TTC549 (cell line): ENCODE results near the gene LRRFIP1.

Experiments used
- FAIRE-seq: peaks from 2 replicates; lab custom pipeline; 2012; peaks lifted over from hg19 to GRCh38; lab: Jason Lieb, UNC

Gene LRRFIP1

DNA sequence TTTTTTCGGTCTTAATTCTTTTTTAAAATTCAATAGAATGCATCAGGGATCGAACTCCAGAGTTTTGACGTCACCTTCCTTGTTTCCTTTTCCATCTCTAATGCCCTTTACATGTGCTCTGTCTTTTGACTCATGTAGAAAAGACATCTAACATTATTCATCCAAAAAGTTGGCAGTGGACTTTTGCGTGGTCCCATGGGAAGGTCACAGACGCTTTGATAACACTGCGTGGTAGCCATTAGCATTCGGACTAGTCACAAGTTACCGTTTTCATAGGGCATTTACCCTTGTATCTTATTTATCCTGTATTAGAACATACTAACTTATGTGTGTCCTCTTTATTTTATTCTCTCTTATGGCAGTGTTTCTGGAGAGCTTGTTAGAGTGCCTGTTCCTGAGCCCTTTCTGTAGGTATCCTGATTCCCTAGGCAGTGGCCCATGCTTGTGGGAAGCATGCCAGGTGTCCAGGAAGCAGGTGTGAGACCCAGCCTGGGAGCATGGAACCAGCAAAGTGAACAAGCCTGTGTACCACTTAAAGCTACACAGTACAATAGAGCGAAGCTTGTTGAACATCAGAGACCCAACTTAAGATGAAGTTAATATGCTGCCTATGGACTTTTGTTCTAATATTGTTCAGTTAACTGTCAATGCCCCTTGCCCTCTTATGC is 97.6 kb downstream of the LRRFIP1 start:
- FAIRE-seq, result no peak

DNA sequence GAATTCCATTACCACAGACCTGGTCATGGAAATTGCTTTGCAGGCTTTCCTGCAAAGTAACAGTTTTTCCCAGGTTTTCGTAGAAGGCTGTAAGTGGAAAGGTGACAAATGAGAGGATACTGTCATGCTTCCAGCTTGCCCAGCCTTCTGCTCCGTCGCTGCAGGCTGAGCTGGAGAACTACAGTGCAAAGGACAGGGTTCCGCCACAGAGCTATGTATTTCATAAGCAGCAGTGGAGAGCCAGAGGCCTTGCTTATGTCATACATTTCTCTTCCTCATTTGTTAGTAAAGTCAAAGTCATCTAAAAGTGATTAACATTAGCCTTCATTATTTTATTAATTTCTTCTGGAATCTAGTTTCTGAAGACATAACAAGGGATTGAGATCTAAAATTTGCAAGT is 98.3 kb downstream of the LRRFIP1 start:
- FAIRE-seq, result no peak

DNA sequence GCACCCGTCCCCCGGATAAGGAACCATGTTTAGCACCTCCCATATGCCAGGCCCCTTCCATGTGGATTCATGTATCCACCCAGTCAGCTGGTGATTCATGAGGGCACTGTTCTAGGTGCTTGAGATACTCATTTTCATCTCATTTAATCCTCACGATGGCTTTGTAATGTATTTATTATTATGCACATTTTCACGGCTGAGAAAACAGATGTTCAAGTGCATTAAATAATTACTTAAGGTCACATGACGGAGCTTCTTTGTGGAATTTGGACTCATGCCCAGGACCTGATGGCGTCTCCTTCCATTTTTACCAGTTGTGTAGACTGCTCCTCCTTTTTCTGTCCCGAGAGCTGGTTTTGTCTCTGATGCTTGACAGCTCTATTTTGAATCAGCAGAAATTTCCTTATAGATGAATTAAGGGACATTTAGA is 99.0 kb downstream of the LRRFIP1 start:
- FAIRE-seq, result no peak

DNA sequence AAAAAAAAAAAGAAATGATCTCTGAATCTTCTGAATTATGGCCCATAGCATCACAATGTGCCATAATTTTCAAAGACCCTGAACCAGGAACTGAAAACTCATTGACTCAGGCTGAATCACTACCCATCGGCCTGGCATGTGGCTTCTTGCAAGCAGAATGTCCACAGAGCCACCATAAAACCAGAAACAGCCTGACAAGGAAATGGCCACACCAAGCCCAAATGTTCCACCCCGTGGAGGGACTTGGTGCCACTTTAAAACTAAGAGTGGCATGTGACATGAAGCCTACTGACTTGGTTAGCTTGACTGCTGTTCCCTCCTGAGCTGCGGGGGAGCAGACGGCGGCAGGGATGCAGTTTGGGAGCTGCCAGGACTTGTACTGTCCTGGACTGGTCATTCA is 100.0 kb downstream of the LRRFIP1 start:
- no peak for FAIRE-seq

DNA sequence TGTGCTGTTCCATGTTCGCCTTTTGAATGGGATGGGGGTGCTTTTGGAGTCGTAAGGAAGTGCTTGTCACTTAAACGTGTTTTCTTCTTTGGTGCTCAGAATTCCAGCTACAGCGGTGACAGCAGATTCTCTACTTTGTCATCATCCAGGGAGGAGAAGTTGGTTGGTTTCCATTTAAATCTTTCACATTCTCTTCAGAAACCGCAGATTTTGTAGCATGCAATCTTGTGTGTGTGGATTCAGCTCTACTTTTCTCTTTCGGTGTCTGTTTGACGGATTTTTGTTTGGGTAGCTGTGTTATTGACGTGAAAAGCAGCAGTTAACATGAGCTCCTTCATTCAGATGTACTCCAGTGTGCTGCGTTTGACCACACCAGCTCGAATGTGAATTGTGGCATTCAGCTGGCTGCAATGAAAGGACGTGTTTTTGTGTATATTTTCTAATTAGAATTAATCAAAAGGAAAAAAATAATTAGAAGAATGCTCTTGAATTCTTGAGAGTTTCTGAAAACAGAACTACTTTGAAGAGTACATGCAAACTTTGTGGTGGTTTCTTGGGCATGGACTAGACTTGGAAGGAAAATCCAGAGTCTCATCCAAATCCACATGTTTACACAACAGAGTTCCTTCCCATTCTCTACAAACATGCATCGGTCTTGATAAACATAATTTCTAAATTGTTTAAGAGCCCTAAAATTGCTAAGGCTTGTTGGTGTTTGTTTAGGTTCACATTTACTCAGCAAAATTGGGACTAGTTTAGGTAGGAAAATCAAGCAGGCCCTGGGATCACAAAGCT is 102.5 kb downstream of the LRRFIP1 start:
- no peak for FAIRE-seq

DNA sequence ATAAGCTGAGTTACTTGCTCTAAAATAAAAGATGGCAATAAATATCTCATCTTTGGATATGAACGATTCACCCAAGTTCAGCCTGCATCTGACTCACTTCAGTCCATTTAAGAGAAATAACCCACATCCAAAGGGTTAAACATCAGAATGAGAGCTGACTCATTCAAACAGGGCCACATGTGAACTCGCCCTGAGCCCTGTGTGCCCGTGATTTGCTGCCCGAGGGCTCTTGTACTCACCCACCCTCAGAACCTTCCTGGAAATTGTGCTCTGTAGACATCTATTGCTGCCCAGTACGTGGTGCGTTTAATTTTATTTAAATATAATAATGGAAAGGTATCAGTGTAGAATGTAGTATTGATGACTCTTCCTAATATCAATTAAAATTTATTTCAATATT is 104.3 kb downstream of the LRRFIP1 start:
- FAIRE-seq, result no peak

DNA sequence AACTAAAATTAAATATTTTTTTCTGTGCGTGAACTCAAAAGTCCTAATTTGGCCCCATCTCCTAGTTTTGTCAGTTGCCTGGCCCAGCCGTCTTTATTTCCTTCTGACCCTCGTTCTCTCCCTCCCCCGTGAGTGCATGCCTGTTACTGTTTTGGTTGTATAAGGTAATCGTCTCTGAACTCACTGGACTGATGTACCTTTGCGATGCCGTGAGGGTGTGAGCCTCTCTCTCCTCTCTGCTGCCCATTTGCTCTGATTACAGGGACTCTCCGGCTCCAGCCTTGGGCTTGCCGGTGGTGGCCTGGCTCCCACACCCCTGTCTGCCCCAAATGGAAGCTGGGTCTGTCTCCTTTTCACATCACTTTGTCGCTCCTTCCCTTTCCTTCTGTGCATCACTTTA is 104.7 kb downstream of the LRRFIP1 start:
- FAIRE-seq, result no peak

DNA sequence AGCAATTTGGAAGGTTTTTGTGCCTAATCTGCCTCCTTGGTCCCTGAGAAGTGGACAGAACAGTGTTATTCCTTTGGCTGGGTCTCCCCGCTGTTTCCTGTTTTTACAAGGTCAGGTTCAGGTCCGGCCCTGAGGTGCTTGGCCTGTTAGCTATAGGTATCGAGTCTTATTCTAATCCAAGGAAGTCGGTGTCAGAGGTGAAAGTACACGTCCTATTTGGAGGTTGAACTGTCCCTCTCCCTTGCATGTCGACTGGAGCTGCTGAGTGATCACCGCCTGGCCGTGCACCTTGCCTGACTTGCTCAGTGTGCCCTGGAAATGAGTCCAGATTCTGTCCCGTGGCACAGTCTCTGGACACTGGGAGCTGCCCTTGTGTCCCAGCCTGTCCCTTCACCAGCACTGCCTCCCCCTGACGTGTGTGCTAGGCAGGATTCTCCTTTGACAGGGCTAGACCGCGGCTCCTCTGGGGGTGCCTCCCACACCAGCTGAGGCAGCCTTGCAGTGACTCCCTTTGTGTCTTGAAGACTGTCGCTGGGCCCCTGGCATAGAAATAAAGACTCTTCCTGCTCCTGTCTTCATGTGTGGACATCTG is 105.5 kb downstream of the LRRFIP1 start:
- FAIRE-seq, result no peak

DNA sequence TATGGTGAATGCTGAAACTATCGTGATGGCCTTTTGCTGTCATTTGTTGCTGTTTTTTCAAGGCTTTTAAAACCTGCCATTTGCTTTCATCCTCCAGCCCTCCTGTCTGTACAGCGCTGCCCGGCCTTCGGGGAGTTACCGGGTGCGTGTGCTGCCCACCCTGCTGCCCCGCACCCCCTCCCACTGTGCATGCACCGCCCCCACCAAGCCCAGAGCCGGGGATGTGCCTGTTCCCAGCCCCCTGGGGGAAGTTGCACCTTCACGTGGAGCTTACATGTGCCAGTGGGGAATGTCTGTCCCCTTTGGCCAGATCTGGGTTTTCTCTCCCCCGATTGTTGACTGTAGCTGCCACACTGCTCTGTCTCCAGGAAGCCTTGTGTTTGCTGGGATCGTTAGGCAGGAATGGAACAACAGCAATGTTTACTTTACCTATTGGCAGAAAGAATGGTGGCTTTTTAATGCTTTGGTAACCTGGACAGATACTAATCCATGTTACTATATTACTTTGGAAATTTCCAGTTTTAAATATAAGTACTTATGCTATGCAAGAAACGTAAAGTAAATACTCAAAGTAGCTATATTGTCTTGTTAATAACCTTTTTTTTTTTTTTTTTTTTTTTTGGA is 106.4 kb downstream of the LRRFIP1 start:
- FAIRE-seq, result no peak

DNA sequence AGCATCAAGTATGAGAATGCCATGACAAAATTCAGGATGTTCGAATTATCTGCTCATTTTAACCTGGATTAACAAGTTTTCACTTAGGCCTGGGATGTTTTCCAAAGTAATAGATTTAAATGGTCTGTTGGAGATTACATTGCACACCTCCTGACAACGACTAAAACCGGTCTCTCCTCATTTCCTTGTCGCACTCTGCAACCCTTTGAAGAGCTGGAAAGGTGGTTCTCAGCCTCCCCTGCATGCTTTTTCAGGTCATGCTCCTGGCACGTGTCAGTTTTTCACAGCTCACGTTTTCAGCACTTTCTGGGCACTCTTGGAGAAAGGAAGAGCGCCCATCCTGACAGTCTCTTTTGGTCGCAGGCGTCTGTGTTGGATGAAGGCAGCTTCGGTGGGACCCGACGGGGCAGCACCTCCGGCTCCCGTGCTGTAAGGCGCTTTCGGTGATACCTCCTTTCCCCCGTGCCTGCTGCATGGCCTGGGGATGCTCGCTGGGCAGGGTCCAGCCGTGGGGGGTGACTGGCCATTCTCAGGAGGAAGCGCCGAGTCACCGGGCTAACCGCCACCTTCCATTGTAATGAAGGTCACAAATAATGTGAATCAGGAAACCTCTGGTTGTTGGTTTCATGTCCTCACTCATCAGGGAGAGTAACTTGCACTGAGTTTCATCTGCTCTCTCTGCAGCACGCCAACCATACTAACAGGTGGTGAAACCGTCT is 107.7 kb downstream of the LRRFIP1 start:
- no peak for FAIRE-seq

DNA sequence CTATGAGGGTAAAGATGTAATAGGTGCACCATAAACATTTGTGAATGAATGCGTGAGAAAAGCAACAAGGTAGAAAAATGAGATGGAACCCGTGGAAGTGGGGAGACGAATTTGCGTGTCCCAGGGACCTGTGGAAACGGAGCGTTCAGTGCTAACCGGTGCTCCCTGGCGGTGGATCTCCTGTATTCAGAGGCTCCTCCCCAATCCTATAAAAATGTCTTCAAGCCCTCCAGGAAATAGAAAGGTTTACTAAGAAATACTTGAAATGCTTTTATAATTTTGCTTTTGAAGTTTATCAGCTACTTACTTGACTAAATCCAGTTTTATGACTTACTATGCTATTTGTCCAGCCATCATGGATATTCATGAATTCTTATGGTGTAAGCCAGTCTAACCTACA is 108.4 kb downstream of the LRRFIP1 start:
- no peak for FAIRE-seq

DNA sequence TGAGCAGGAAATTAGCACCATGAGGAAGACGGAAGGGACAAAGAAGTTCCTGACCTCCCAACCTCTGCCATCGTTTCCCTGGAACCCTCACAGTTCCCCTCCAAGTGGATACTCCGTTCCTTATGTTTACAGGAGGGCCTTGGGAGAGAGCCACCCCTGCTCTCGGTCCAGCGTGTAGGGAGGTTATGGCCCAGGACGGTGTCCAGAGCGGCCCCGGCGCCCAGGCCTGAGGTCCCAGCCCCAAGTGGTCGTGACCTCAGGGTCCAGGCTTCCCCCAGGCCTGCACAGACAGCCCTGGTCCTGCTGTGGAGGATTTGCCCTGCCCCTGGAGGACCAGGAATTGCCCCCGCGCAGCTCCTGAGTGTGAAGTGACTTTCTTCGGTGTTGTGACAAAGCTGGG is 109.4 kb downstream of the LRRFIP1 start:
- FAIRE-seq, result no peak

DNA sequence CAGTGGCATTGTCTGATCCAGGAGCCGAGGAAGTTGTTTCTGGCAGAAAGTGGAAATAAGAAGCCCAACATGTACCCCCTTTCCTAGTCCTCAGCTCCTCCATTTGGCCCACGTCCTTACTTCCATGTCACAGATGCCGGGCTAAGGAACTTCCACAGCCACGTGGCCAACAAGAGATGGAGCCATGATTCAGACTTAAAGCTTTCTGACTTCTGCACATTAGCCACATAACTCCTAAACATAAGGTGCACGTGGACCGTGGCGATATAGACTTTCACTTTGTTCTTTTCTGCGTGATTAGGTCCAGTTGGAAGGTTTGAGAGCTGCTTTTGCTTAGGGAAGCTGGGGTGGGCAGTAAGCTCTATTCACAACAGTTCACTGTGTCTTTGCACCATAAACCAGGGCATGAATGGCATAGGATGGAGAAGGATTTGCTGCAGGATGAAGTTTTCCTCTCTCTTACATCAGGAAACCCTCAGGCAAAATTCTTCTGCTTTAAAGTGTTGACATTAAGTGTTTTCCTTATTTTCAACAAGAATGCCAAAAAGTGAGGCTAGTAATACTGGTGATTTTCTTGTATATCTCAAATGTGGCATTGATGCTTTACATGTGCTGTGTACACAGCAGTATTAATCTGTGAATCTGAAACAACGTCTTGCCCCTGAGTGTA is 109.9 kb downstream of the LRRFIP1 start:
- FAIRE-seq, result no peak

DNA sequence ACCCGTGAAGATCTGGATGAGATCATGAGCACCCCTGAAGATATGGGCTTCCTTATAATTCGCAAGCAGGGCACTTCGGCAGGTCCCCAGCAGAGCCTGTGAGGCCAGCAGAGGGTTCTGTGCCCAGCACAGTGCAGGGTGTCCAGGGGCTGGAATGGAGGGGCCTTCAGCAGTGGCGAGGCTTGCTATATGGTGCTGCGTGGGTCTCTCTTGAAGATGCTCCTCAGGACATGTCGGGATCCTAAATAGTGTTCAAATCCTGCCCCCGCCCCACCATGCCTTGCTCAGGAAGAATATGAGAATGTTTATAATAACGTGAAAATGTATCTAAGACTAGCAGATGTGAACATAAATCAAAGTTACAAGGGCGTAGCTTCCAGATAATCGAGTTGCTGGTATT is 110.9 kb downstream of the LRRFIP1 start:
- FAIRE-seq, result no peak

DNA sequence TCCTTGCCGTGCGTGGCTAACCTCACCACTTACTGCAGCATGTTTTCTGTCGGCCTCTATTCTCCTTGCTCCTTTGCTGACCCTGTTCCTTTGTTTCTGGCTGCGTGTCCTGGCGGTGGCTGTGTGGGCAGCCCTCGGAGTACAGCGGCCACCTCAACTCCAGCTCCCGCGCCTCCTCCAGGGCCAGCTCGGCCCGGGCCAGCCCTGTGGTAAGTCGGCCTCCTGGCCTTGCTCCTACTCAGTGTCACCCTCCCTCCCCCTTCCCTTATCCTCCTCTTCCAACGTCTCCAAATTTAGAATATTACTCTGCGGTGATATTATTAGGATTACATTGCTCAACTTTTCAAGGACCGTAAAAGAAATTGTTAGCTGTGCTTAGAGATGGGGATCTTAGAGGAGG is 111.7 kb downstream of the LRRFIP1 start:
- no peak for FAIRE-seq

DNA sequence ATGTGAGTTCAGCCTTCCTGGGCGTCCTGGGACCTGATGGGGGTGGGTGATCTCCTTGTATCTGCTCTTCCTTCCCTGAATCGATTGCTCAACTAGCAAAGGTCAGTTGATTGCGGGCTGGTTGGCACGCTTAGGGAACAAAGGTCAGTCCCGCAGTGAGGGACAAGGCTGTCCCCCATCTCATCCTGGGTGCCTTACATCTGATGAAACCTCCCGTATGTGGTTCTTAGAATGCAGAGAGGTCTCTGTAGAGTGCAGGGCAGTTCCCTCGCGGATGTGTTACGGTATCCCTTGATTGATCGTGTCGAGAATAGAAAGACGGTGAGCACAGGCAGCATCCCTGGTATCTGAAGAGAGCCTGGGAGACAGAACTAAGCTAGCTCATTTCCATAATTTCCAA is 114.8 kb downstream of the LRRFIP1 start:
- FAIRE-seq, result no peak

DNA sequence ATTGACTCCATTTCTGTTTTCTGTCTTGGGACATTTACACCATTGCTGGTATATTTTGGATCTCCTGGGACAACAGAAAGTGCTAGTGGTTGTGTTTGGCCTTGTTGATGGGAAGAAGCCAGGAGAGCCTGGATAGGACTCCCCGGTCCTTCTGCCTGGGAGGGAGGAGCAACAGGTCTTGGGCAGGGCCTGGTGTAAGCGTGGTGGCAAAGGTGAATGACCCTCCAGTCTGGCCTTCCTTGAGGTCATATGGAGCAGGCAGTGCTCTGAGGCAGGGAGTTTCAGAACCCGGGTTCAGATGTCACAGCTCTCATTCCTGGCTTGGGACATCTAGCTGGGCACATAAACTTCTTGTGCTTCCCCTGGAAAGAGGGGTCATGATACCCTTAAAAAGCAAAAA is 115.2 kb downstream of the LRRFIP1 start:
- no peak for FAIRE-seq

DNA sequence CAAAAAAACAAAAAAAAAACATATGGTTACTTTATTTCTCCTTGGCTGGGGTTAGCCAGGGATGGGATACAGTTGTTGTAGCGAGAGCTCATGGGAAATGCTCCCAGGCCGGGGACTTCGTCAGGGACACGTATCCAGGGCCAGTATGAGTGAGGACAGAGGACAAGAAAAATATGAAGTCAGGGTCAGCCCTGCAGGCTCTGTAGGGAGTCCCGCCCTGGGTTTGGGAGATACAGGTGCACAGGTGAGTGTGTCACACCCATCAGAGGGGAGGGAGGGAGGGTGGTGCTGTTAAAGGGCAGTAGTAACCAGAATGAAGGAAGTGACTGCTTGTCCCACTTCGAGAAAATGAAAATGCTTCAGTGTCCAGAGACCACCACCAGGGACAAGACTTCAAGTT is 115.6 kb downstream of the LRRFIP1 start:
- FAIRE-seq, result no peak

DNA sequence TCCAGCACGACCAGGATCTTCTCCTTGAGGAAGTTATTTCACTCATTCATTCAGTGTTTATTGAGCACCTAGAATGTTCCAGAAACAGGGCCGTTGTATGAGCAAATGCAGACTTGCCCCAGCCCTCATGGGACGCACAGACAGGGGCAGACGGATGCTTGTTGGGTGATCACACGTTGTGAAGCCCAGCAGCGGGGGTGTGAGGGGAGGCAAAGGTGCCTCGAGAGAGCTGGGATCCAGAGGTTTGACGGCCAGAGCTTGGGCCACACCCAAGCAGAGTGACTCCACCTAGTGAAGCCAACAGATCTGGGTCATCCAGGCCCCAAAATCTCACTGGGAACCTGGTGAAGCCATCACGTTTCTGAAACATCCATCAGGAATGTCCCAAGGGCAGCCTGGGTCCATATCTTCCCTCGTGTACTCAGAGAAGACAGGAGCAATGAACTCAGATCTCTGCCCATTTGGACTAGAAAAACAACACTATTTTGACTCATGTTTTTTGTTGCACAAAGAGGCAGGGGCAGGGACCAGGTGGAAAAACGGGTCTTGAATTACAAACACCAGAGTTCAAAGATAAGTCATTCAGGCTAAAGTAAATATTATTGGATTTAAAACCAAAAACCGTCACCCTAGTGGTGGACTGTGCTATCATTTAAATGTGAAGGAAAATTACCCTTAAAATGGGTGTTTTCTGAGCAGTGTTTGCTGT is 116.3 kb downstream of the LRRFIP1 start:
- no peak for FAIRE-seq

DNA sequence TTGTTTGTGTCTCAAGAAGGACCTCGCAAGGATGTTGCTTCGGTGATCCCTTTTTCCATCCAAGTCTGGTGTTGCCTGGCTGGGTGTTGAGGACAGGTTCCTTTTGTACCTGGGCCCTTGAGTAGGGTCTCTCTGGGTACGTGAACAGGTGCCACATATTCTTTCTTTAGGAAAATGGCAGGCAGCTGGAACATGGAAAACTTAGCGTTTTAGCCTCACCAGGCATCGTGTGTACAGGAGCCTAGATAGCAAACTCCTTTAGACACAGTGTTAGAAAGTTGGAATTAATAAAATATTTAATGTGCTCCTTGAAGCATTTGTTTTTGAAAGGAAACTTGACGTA is 116.9 kb downstream of the LRRFIP1 start:
- no peak for FAIRE-seq

DNA sequence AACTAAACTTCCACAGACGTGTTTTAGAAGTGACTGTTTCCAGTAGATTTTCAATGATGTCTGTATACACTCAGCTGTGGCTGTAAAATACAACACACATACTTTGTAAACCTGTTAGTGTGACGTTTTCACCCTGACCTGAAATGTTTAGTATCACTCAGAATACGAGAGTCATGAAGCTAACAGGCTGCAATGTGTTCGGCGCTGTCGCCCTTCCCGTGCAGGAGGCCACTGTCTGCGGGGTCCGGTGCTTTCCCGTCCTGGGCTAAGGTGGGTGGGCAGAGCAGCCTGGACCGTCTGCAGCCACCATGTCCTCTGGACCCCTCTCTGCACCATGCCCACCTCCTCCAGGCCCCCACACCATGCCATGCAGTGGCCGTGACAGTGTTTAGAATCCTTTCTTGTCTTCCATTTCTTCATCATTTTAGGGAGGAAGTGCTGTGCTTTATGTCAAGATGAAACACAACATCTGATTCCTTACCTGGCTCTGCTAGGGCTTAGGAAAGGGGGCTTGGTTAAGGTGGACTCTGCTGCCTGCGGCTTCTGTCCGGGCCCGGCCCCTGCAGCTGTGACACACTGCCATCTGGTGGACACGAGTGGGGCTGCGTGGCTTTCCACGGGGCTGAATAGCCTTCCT is 117.3 kb downstream of the LRRFIP1 start:
- no peak for FAIRE-seq
